ENCODE results near the gene SLX4IP.
A peak's percentile ranks its signal among the peaks of the same experiment; 100 is the strongest.

SLX4IP gene

DNA sequence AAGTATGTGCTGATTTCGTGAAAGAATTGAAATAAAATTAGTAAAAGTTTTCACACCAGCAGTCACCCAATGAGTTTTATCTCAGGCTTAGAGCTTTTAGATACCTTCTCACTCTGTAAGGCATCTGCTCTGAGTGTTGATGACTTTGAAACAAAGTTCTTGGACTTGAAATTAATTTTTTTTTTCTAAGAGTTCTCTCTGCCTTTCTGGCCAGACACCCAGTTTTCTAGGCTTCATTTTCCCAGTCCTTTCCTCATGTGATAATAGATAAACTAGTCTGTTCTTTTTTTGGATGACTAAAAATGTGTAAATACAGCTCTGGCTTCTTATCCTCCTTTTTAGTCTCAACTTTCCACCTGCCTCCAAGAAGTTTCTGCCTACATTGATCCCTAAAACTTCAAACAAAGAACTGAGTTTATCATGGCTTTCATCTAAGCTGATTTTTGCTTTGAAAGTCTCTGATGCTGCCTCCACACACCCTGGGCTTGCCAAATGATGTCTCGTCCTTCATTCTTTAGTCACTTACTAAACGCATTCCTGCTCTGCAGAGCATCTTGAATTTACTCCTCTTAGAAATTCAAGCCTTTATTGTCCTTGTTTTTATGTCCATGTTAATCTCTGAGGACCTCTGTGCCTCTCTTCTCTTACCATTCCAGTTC is 32.7 kb downstream of the SLX4IP start:
- no peak for DNase-seq

DNA sequence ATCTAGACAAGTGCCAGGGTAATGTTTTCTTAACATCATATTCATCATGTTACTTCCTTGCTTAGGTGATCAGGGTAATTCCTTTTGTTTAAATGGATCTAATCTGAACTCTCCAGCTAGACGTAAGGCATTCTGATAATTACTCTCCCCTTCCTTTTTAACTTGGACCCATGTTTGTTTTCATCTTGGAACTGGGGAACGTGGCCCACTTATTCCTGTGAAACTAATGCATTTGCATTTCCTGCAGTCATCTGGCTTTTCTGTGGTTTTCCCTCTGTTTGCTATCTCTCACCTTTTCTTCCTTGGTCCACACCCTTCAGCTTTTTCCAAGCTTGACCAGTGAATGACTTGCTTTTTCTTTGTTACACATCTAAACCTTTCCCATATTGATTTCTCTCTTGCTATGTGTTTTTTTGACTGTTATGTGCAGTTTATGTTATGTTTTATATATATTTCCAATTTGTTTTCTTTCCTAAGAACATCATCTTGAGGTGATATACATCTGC is 33.3 kb downstream of the SLX4IP start:
- DNase-seq, result no peak

DNA sequence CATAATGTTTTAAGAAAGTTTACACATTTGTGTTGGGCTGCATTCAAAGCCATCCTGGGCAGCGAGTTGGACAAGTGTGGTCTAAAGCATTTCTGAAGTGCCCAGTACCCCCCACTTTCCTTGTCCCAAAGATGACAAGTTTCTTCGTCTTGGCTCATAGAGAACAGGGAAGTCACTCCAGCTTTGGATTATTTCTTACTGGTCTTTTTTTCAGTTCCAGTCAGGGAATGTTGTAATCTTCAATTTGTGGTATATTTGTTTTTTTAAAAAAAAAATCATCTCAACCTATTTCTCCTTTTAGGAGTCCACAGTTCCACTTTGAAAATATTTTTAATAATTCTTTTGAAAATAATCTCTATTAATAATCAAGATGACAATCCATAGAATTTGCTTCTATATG is 34.0 kb downstream of the SLX4IP start:
- DNase-seq, result no peak

DNA sequence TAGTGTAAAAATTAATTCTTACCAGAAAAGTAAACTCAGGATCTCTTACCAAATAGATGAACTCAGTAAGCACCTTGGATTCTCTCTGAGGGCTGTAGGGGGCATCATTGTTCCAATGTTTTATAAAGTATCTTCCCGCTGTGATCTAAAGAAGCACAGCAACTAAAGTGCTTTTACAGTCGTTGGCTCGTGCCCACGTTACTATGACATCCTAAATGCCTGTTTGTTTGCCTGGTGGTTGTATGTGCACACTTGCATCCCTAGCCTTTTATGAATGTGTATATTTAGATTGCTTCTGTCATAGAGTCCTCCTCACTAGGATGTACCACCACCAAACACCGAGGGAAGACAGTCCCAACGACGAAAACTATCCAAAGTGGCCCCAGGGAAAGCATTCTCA is 34.5 kb downstream of the SLX4IP start:
- DNase-seq, result peak; percentile 51

DNA sequence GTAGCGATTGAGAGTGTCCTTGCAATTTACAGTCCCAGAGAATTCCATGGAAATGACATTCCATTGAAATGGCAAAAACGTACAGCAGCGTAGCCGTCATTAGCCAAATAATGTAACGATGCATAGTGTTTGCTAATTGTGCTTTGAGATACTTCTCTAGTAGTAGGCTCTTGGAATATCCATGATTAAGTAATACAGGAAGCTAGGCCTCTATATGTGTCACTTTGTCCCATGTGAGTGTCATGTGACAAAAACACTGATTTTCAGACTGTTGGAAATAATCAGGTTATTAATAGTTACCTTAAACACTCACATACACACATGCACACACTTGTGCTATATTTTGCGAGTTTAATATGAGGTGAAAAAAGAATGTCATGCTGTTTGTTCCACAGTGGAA is 35.2 kb downstream of the SLX4IP start:
- no peak for DNase-seq

DNA sequence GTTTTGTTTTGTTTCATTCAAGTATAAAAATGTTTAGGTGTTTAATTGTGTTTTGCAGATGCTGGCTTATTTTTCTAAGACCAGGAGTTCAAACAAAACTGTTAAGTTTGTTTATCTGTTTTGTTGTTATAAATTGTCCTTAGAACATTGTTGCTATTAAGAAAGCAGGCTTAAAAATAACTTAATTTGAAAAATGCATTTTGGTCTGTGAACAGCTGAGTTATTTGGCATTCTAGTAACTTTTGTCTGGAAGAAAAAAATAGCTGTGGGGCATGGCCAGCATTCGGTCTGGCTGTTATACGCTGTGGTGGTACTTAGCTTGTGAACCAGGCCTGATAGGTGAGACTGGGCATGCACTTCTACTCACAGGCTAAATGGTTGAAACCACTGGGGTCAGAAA is 37.8 kb downstream of the SLX4IP start:
- no peak for DNase-seq

DNA sequence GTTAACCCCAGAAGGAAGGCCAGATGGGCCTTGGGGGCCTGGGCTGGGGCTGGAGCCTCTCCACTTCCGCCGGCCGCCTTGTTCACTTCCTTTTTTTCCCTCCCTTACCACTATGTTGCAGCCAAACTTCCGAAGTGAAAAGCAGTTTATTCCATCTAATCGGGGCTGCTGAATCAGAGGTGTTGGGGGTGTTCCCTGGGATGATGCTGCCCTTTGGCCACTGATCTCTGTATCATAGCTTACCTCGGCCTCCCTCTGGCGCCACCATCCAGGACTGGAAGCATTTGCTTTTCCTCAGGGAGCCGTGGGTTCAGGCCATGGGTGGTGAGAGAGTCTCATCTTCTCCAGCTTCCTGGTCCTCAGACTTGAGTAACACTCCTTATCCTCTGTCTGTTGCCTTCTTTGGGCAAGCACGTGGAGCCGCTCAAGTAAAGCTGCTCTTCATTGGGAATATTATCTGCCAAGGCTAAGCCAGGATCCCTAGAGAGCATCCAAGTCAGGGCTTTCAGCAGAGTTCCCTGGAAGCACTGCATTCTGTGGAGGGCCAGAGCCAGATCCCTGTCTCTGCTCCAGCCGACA is 39.6 kb downstream of the SLX4IP start:
- no peak for DNase-seq

DNA sequence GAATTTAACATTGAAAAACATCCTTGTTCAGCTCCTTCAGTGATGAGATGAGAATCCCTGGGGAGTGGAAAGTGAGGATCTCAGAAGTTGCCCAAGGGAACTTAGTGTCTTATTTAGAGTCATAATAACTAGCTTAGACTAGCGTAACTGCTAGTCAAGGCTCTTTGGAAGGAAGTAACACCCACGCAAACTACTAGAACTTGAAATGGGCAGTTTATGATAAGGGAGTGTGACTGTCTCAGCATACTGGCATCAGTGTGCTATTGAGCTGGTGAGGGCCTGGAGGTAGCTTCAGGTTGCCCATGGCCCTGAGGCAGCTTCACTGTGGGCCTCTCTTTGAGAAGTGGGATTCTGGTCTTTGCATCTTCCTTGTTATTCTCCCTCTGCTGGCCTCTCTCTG is 40.1 kb downstream of the SLX4IP start:
- no peak for DNase-seq

DNA sequence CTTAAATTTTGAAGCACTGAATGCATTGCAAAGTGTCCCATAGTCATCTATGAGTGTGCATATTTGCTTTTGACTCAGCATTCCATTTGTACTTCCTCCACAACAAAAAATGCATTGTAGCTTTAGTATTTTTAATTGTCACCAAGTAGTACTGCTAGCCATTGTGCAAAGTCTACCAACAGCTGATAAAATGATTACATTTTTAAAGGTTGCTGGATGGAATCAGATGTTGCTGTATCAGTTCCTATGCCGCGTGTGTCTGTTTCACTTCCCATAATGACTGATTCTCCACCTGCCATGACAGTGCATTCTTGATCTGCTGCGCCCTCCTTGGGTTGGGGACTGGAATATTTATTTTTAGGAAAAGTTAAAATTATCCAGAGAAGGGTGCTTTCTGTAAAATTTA is 41.2 kb downstream of the SLX4IP start:
- DNase-seq, result no peak

DNA sequence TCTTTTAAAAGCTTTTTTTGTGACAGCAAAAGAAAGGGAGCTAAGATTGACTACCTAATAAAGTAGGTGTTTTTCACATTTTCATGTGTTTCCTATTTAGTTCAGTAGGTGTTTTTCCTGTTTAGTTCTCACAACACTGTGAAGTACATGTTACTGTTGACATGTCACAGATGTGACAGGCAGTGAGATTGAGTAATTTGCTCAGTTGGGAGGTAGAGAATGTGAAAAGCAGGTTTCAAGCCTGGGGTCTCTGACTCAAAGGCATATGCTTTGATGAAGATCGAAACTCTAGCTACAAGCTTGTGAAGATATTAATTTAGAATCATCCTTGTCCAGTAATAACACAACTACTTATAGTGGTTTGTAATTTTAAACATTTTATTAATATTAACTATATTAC is 43.1 kb downstream of the SLX4IP start:
- no peak for DNase-seq

DNA sequence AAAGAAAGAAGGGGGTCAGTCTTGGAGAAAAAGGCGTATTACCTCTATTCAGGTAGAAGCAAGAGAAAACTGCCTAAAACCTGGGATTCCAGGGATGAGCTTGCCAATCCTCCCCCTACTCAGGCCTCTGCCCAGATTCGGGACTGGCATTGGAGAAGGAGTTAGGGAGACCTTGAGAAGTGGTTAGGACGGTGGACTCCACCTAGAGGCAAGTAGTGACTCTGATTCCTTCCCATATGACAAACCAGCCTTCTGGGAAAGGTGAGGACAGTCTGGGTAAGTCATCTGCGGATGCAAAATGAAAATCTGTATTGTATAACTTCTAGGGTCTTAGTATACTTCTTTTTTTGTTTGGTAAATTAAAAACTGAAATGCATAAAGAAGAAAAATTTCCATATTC is 43.8 kb downstream of the SLX4IP start:
- no peak for DNase-seq

DNA sequence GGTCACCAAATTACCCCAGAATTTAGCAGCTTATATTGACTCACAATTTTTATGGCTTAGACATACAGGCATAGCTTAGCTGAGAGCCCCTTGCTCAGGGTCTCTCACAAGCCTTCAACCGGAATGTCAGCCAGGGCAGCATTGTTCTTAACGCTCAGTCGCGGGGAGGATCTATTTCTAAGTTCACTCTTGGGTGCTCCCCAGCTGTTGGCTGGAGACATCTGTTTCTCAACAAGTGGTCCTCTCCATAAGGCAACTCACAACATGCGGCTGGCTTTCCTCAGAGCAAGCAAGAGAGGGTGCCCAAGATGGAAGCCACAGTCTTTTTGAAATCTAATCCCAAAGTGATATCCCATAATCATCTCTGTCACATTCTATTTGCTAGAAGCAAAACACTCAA is 46.6 kb downstream of the SLX4IP start:
- DNase-seq, result no peak

DNA sequence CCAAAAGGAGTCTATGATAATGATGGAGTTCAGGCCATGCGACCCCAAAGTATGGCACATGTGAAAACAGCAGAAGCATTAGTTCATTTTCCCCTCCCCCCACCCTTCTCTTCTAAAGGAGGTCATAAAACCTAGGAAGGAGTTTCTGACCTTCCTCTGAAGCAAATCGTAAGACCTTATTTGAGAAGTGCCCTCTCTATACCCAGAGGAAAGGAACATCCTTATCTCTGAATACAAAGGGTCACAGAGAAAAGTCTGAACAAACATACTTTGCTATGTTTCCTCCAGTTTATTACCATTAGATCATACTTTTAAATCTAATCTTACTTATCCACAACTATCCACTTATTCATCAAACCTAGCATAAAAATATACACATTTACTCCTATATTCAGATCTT is 48.6 kb downstream of the SLX4IP start:
- DNase-seq, result no peak

DNA sequence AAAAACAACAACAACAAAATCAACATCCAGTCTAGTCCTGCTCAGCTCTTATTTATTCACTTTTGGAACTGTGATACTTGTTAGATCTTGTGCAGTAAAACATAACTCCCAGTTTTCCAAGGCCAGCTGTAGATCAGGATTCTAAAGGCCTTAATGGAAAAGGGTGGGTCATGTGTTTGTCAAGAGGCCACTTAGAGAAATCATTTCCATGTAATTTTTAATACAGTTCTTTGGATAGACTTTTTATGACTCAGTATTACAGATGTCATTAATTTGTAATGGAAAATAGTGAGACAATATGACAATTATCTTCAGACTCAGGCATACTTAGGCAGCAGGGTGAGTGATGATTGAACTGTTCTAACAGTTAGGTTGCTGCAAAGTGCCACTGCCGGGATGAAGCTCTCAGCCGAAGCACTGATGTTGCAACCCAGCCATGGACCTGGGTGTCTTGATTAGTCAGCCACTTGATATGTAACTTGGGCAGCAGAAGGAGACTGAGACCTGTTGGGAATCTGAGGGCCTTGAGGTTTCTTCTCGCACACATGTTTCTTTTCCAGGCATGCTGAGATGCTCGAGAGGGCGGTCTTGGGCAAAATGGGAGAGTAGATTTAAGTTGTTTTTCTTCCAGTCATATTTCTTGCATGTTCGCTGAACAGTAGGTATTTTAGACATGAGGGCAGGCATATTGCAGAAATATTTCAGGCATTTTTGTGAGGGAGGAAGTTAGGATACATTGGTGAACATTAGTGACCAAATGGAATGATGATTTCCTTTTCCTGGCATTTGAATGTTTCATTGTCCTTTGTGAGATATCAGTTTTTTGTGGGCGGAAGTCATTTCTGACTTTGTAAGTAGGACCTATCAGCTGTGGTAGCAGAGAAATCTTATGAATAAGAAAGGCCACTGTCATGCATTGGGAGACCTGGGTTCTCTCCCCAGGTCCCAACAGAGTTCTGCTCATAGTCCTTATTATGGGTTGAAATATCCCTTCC is 52.3 kb downstream of the SLX4IP start:
- DNase-seq, result no peak

DNA sequence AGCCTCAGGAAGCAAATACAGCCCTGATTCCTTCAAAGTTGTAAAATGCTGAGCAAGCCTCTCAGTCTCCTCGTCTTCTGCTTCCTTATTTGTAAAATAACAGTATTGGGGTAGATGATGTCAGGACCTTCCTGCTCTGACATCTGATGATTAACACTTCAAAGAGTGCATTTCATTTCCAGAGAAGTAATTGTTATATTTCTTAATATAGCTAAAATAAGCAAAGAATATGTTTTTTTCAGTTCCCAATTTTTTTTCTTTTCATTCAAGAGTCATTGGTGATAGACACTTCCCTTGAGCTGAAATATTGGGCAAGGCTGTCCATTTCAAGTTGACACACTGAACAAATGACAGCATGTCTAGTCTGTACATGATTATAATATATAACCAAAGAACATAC is 53.4 kb downstream of the SLX4IP start:
- no peak for DNase-seq

DNA sequence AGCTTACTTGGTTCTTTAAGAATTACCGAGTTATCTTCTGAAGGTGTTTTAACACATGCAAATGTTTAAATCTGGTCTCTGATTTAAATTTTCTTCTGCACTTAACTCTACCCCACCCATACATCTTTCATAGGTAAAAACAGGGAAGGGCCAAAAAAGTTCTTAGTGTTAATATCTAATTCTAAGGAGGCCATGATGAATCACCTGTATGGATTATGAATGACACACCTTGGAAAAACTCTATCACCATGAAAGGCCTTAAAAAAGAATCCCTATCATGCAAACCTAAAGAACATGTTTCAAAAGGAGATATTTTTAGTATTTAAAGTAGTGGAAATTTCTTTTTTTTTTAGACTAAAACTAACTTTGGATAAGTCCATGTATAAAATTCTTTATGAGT is 54.7 kb downstream of the SLX4IP start:
- no peak for DNase-seq

DNA sequence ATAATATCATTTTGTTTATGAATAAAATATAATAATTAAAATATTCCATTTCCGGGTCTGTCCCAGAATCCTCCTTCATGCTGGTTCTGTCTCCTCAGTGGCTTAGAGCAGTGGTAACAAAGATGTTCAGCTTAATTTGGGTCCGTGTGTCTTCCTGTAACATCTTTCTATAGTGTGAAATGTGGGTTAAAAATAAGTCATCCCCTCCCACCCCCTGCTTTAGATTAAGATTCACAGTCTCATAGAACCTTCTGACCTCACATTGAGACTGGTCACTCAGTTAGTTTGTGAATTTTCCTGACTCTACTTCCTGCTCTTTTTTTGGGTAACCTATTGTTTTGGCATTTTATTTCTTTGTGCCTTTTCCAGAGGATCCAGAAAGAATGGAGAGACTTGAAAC is 55.2 kb downstream of the SLX4IP start:
- DNase-seq, result no peak

DNA sequence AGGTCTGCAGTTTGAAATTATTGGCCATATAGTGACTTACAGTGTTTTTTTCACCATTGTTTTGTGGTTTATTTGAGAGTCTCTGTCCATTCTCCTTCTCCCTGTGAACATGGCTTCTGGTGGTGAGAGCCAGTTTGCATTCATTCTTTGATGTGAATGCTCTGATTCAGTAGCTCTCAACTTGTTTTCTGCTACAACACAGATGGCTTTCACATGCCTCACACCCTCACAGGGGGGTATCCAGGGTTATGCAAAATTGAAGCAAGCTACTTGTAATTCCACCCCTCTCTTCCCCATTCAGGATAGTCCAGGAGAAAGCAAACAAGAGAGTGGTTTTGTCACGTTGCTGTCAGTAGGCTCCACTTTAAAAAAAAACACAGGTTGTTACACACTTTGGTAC is 55.6 kb downstream of the SLX4IP start:
- no peak for DNase-seq

DNA sequence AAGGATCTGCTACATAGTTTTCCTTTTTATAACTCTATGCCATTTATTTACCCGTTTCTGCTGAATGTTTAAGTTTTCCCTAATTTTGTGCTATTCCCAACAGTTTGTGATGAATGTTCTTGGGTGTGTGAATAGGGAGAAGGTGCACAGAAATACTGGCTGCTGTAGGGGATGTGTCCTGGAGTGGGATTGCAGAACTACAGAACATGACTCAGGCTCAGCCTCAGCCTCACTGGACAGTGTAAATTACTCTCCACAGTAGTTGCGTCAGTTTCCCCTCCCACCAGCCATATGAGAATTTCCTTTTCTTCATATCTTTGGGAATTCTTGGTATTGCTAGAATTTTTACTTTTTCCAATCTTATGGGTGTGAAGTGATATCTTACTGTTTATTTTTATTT is 57.0 kb downstream of the SLX4IP start:
- DNase-seq, result no peak

DNA sequence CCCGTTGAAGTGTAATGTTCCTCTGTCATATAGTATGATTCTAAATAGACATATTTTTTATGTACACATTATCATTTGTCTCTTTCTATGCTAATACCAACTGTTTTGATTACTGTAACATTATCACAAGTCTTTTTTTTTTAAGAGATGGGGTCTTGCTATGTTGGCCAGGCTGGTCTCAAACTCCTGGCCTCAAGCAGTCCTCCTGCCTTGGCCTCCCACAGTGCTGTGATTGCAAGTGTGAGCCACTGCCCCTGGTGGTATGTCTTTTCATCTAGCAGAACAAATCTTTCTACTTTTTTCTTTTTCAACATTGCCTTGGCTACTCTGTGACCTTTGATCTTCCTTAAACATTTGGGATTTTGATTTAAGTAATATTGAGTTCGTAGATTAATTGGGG is 57.7 kb downstream of the SLX4IP start:
- DNase-seq, result no peak

DNA sequence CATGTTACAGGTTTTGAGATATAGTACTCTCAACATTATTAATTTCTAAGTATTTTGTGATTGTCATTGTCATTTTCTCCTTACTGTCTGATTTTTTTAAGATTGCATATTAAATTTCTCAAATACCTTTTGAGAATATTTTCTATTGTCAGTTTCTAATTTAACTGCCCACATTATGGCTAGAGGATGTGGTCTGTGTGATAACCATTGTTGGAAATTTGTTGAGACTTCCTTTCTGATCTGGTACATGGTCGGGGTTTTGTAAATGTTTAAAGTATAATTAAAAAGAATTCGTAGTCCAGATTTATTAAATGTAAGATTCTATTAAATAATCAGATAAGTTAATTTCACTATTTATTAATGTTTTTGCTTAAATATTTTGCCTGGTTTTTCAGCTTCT is 60.1 kb downstream of the SLX4IP start:
- DNase-seq, result no peak

DNA sequence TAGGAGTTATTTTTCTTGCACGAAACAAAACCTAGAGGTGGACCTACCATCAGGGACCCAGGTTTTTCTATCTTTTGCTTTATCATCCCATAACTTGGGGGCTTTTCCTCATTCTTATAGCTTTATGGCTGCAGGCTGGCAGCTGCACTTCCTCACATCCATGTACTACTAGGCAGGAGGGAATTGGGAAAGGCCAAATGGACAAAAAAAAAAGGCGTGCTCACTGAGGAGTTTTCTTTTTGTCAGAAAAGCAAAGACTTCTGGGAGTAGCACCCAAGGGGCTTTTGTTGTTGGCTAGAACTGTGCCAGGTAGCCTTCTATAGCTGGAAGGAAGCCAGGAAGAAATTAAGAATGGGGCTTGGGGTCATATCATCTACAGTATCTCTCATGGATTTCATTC is 61.4 kb downstream of the SLX4IP start:
- no peak for DNase-seq

DNA sequence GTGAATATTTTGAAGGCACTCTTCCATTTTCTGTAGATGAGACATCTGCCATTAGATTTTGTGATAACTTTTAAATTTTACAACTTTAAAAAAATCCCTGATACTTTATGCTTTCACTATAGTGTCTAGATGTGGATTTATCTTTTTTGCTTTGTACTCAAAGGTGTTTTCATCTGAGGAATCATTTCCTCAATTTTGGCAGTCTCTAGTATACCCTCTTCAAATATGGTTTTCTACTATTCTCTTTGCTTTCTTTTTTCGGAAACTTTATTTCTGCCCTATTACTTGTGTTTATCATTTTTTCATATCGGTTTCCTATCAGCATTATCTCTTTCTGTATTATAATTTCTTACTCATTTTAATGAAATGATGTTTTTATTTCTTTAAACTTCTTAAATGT is 62.2 kb downstream of the SLX4IP start:
- no peak for DNase-seq

DNA sequence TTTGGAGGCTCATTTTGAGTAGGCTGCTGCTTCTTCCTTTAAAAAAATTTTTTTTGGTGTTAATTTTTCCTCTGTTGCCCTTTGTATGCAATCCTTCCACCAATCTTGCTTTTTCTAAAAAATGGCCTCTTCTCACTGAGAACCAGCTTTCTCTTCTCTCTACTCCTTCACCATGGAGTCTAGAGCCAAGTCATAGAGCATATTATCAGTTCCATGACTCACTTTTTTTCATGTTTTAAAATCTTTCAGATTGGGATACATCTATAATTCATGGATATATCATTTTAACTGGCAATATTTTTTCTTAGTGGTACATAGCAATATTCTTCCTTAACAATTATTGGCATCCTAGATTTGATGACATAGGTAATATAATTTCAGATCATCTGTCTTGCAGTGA is 62.7 kb downstream of the SLX4IP start:
- DNase-seq, result no peak
